ENCODE results near the gene GARNL3.

The GARNL3 gene

GRCh38 chr9:127277770-127278169 lies 13.2 kb downstream of the GARNL3 start:
- DNase-seq: no peak
- no peak for ATAC-seq

GRCh38 chr9:127278372-127278771 lies 13.8 kb downstream of the GARNL3 start:
- ATAC-seq: peak; percentile 32

DNA sequence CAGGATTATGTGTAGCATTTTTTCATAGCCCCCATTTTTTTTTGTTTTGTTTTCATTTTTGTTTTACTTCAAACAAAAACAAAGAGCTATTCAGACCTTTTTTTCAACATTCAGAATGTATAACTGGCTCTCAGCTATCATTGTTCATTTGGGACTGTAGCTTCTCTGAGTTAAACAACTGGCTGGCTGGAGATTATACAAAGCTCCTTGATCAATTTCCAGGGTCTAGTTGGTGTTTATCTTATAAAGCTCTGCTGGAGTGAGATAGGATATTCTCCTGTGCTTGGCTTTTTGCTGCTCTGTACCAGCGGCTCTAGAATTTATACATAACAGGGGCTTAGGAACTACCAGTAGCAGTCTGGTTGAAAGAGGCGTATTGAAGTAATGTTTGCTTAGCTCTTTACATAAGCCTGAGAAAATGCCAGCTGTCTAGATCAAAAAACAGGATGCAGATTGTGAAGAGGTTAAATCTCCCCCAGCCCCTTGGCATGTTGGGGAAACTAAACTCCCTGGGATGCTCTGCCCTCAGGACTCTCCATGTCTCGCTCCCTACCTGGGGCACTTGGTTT lies 15.2 kb downstream of the GARNL3 start:
- ATAC-seq (no peak), DNase-seq (no peak)

More at GRCh38 chr9:127278372-127278771, 13.8 kb downstream of the GARNL3 start:
- DNase-seq: no peak

DNA sequence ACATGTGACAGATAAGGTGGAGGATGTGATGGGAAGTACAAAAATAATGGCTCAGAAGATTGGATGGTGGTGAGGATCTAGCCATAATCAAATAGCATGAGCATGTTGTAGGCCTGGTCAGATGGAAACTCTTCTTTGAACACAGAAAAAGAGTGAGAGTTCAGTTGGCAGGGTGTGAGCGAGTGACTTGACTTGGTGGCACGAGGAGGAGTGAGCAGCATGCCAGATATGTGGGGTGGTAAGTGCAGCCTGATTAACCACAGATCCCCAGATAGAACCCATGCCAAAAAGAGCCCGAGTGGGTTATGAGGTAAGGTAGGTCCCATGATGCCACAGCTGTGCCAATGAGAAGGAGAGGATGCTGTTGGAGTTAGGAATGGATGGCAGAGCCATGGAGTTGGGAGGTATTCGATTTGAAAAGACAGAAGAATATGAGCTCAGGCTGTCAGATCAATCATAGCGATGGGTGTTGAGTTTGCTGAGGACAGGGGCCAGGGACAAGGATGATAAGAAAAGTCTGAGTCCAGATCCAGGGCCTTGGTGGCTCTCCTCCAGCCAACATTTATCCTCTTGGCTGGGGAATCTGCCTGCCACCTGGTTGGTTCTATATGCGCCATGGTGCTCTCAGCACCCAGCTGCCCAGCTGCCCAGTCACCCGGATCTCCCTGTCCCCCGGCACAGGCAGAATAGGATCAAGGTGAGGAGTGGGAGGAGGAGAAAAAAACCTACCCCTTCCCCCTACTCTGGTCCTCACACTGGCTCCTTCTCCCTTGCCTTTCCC lies 16.5 kb downstream of the GARNL3 start:
- no peak for ATAC-seq
- no peak for DNase-seq

GRCh38 chr9:127281891-127282290 lies 17.3 kb downstream of the GARNL3 start:
- DNase-seq: no peak
- no peak for ATAC-seq

DNA sequence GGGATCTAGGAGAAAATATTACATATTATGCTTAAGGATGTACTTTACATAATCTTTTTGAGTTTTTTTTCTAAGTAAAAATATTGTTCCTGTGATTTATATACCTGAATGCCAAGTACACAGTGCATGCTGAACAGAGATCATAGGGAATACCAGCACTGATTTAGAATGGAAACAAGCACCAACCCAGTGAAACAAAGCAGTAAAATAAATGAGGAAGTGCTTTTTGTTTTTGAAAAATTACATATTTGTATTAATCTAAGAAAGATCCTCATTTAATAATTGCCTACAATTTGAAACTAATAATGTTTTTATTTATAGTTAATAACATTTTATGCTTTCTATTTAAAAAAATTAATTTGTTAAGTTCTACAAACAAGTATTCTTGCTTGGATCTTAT lies 18.0 kb downstream of the GARNL3 start:
- no peak for ATAC-seq
- DNase-seq: no peak

- ATAC-seq: no peak
These were observed 18.6 kb downstream of the GARNL3 start for GRCh38 chr9:127283135-127283534.

GRCh38 chr9:127283917-127284497 lies 19.4 kb downstream of the GARNL3 start:
- ATAC-seq: no peak

More at GRCh38 chr9:127283135-127283534, 18.6 kb downstream of the GARNL3 start:
- no peak for DNase-seq

GRCh38 chr9:127285965-127286364 lies 21.4 kb downstream of the GARNL3 start:
- ATAC-seq: no peak
- DNase-seq: no peak

More at GRCh38 chr9:127283917-127284497, 19.4 kb downstream of the GARNL3 start:
- DNase-seq: no peak

- ATAC-seq: no peak
- DNase-seq: no peak
These were observed 26.0 kb downstream of the GARNL3 start for GRCh38 chr9:127290561-127291065.

- DNase-seq: no peak
- ATAC-seq: no peak
These were observed 26.7 kb downstream of the GARNL3 start for GRCh38 chr9:127291246-127291778.

- ATAC-seq: no peak
- DNase-seq: no peak
These were observed 27.8 kb downstream of the GARNL3 start for GRCh38 chr9:127292415-127292814.

DNA sequence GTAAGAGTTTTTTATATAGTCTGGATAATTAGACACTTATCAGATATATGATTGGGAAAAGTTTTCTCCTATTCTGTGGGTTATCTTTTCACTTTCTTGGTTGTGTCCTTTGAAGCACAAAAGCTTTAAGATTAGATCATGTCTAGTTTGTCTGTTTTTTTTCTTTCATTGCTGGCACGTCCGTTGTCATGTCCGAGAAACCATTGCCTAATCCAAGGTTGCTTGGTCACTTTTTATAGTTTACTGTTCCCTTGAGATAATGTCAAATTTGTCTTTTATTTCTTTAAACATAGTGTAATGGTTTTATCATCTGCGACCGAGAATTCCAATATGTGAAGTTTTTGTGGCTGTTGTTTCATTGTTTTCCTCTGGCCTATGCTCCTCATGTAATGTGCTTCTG lies 28.8 kb downstream of the GARNL3 start:
- no peak for ATAC-seq

DNA sequence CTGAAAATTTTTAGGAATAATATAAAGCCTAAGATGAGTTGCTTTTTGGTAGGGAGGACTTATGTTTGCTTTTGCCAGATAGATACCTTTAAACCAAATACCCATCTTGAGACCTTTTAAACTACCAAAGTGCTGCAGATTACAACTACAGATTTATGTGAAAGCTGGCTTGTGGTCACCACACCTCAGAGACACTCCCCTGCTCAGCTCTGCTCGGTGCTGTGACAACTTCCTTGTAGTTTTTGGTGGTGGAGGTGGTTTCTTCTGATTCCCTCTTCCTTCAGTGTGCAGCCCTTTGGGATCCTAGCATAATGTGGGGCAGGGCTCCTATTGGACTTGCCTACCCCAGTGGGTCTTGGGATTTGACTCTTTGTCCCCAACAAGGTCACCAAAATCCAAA lies 29.2 kb downstream of the GARNL3 start:
- ATAC-seq: no peak
- no peak for DNase-seq

More for the DNA sequence above, 28.8 kb downstream of the GARNL3 start:
- DNase-seq: no peak

GRCh38 chr9:127295005-127295404 lies 30.4 kb downstream of the GARNL3 start:
- DNase-seq: no peak
- ATAC-seq: no peak

GRCh38 chr9:127300886-127301447 lies 36.4 kb downstream of the GARNL3 start:
- DNase-seq (no peak), ATAC-seq (no peak)

DNA sequence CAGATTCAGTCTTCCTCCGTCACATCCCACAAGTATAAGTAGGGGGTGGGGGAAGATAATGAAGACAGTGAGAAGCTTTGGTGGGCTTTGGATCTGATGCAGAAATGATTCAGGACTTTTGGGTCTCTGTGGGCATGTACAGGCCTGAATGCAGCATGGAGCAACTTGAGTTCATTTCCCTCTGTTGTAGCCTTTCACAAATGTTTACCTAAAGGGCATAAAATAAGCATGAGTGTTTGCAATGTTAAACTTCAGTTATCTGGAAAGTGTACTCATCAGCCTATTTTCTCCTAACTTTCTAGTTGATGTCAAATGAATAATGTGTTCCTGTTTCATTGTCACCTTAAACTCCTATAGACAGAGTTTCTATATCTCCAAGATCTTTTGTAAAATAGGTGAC lies 39.3 kb downstream of the GARNL3 start:
- ATAC-seq: no peak
- no peak for DNase-seq

DNA sequence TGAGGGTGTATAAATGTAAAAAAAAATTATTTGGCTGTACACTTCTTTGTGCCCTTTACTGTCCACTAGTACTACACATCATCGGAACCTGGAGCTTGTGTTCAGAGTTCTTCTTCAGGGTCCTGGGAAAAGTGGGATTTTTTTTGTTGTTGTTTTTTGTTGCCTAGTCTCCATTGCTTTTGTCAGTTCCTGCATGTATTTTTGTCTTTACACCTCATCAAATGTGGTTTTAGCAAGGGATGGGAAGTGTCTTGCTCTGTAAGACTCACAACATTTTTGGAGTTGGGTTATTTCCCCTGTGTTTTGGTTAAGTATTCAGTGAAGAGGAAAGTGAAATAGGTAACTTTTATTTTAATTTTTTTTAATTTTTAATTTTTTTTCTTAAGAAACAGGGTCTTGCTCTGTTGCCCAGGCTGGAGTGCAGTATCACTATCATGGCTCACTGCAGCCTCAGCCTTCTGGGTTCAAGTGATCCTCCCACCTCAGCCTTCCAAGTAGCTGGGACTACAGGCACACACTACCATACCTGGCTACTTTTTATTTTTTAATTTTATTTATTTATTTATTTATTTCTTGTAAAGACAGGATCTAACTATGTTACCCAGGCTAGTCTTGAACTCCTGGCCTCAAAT lies 40.7 kb downstream of the GARNL3 start:
- no peak for ATAC-seq
- no peak for DNase-seq

GRCh38 chr9:127305838-127306226 lies 41.3 kb downstream of the GARNL3 start:
- ATAC-seq (no peak), DNase-seq (no peak)

- ATAC-seq (no peak), DNase-seq (no peak)
These were observed 43.2 kb downstream of the GARNL3 start for GRCh38 chr9:127307802-127308201.

DNA sequence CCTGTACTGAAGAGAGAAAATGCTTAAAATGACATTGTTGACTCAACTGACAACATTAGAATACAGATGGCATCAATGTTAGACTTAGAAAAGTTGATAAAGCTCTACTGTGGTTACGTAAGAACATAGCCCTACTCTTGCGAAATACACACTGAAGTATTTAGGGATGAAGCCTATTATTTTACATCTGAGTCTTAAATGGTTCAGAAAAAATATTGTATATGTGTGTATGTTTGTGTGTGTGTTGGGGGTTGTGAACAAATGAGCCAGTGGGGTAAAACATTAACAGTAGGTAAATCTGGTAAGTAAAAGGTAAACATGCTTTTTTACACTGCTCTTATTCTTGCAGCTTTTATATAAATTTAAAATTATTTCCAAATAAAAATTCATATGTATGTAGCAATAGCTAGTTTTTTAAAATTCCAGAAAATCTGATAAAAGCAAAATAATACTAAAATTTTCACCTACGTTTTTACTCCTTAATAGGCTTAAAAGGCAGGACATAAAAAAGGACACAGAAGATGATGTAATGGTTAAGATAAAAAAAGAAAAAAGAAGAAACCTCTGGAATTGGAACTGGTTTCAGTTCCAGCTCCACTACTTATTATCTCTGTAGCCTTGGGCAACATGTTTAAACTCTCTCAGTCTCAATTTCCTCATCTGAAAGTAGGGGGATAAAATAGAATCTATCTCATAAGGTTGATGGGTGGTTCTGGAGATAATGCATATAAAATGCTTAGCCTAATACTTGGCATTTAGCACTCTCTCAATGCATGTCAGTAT lies 44.3 kb downstream of the GARNL3 start:
- no peak for ATAC-seq
- DNase-seq: no peak
